ENCODE measurements around the gene FOXN3.
"Not testable (repeated sequence)": the region's sequence is repeated elsewhere in the genome, so short reads cannot be mapped to it uniquely, and the experiment has no call there.

Gene FOXN3

DNA sequence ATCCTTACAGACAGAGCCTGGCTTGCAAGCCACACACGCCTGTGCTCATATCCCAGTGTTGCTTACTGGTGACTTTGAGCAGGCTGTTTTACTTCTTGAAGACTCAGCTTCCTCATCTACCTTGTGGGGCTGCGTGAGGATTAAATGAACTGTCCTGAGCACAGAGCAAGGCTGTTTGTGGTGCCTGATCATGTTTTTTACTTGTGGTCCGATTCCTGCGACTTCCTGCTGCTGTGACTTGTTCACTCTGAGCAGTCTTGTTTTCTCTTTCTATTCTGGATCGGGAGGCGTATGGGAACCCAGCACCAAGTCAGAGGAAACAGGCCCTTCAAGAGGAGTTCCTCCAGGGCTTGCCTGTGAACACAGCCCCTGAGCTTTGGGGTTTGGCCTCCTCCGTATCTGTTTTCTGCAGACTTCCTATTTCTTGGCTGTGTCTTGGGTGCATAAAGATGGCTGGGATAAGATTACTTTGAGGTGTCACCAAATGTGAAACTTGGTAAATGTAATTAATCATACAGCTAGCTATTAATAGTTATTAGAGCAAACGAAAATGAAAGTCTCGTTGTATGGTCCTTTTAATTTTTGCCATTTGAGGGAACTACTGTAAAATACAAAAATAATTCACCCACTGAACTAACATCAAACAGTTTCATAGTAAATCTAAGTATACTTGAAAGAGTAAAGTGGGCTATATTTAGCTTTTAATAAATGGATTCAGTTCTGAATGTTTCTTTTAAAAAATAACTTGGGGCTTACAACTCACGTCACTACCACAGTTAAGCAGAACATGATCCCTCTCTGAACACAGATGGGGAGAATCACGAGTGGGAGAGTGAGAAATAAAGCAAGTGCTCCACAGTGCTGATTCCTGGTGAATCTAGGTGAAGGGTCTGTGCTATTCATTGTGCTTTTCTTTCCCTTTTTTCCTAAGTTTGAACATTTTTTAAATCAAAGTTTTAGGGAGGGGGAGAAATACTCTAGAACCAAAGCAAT lies 251.5 kb downstream of the FOXN3 start:
- DNase-seq (ENCODE audit: low read depth in 3 of 3) = no peak

DNA sequence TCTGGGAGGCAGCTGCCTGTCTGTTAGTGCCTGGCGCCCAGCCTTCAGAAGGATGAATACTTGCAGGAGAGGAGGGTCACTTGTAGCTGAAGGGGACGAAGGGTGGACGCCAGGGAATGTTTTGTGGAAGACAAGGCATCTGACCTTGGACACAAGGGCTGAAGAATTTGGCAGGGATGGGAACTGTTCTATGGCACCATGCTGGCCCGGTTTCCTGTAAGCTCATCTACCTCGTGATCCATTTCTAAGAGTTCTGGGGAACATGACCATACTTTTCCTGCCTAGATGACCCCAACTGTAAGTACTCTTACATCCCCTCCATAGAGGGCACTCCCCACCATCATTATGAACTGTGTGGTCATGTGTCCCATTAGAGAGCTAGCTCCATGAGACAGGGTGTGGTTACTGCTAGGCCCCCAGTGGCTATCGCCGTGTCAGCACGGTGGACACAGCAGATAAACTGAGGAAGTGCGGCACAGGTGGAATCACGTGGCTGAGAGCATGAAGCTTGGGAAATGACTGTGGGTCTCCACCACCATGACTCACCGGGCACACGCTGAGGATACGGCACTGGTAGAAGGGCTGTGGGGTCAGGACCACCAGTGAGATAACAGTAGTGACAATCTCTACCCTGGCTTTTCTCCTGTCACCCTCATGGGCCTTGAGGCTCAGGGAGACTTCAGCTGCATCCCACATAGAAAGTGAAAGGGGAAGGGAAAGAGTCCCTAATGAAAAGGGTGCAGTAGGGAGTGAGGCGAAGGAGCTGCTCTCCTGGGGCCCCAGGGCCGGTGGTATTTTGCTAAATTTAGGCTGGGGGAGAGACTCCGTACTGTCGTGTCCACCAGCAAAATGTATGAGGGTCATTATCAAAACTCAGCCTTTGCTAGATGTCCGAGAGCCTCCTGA lies 252.6 kb downstream of the FOXN3 start:
- no peak for DNase-seq (ENCODE audit: low read depth in 3 of 3)

- no peak for DNase-seq (ENCODE audit: low read depth in 3 of 3)
Observed at GRCh38 chr14:89163031-89163636, 253.9 kb downstream of the FOXN3 start.

- no peak for DNase-seq (ENCODE audit: low read depth in 3 of 3)
Observed at GRCh38 chr14:89162586-89162985, 254.4 kb downstream of the FOXN3 start.

- no peak for DNase-seq (ENCODE audit: low read depth in 3 of 3)
Observed at GRCh38 chr14:89160437-89160836, 256.6 kb downstream of the FOXN3 start.

- DNase-seq (ENCODE audit: low read depth in 3 of 3) = no peak
Observed at GRCh38 chr14:89158701-89159100, 258.3 kb downstream of the FOXN3 start.

GRCh38 chr14:89158104-89158503 lies 258.9 kb downstream of the FOXN3 start:
- not testable (repeated sequence) for DNase-seq (ENCODE audit: low read depth in 3 of 3)

DNA sequence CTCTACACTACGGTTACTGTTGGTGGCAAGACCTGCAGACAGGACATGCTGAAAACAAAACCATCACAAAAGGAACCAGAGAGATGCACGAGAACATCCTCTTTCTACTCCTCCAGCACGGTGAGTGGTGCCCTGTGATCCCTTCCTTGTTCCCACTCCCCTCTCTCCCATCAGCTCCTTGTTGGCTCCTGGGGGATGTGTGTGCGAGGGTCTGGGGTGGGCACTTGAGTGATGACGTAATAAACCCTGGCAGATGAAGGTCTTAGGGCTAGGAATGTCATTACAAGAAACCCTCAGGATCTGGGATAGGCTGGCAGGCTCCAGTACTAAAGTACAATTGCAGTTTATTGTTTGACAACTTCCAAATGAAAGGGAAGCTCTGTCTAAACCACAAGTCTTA lies 261.5 kb downstream of the FOXN3 start:
- DNase-seq (ENCODE audit: low read depth in 3 of 3) = no peak

GRCh38 chr14:89151693-89152092 lies 265.3 kb downstream of the FOXN3 start:
- not testable (repeated sequence) for DNase-seq (ENCODE audit: low read depth in 3 of 3)

- no peak for DNase-seq (ENCODE audit: low read depth in 3 of 3)
Observed at GRCh38 chr14:89146274-89146673, 270.8 kb downstream of the FOXN3 start.

GRCh38 chr14:89144642-89145041 lies 272.4 kb downstream of the FOXN3 start:
- DNase-seq (ENCODE audit: low read depth in 3 of 3) = no peak

GRCh38 chr14:89144066-89144465 lies 273.0 kb downstream of the FOXN3 start:
- DNase-seq (ENCODE audit: low read depth in 3 of 3) = no peak

DNA sequence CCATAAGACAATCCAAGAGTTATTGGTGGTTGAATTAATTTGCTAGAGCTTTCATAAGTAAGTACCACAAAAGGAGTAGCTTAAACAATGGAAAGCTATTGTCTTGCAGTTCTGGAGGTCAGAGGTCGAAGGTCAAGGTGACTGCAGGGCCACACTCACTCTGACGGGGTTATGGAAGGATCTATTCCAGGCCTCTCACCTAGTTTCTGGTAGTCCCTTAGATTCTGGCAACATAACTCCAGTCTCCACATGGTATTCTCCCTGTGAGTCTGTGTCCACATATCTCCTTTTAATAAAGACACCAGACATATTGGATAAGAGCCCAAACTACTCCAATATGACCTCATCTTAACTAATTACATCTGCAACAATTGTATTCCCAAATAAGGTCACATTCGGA lies 273.4 kb downstream of the FOXN3 start:
- no peak for DNase-seq (ENCODE audit: low read depth in 3 of 3)

- no peak for DNase-seq (ENCODE audit: low read depth in 3 of 3)
Observed at GRCh38 chr14:89142366-89142765, 274.7 kb downstream of the FOXN3 start.

DNA sequence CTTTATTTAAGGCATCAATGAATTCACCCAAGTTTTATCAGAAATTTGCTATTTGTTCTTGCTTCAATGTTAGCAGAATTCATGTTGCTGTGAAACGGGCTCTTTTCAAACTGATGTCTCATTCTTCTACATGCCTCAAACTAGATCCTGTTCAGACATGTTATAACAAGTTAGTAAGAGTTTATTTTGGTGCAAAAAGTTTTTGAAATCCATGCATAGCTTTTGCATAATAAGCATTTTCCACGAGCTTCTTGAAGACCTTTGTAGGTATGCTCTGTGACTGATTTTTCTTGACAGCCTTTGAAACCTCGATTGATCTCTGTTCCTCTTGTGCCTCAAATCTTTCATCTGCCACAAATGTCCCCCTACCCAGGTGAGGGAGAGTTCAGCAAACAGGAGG lies 275.2 kb downstream of the FOXN3 start:
- no peak for DNase-seq (ENCODE audit: low read depth in 3 of 3)

DNA sequence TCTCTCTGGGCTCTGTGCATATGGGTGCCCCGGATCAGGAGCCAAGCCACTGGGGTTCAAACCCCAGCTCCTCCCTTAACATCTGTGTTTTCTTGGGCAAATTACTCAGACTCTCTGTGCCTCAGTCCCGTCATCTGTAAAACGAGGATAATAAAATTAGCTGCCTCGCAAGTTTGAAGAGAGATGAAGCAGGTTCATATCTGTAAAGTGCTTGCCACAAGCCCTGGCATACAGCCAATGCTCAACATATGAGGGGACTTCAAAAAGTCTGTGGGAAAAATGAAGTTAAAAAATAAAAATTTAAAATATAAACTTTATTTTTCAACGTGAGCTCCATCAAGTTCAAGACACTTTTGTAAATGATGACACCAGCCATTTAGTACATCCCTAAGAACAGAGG lies 276.7 kb downstream of the FOXN3 start:
- DNase-seq (ENCODE audit: low read depth in 3 of 3) = no peak

- no peak for DNase-seq (ENCODE audit: low read depth in 3 of 3)
Observed at GRCh38 chr14:89139404-89140247, 277.4 kb downstream of the FOXN3 start.

GRCh38 chr14:89138846-89139245 lies 278.2 kb downstream of the FOXN3 start:
- no peak for DNase-seq (ENCODE audit: low read depth in 3 of 3)

DNA sequence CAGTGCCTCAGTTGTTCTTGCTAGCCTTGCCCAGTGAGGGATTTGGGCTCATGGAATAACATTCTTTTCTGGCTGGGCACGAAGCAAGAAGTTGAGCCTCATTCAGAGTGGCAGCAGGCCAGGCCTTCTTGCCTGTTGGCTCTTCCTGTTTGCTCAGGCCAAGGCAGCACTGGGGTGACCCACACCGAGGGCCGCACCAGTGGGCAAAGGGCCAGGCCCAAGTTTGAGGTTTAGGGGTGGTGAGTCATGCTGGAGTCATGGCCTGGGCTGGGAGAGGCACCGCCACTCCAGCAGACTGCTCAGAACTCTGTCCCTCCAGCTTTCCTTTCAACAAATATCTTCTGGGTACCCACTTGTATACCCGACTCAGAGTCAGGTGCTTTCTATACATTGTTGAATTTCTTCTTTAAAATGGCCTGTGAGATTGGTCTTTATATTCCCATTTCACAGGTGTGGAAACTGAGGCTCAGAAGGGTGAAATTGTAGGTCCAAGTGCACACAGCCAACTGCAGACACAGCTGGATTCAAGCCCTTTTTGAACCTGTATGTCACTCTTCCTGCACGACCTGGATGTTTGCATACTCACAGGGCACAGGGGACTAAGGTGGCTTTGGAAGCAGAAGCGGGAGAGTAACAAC lies 279.4 kb downstream of the FOXN3 start:
- DNase-seq (ENCODE audit: low read depth in 3 of 3) = no peak

GRCh38 chr14:89136587-89136986 lies 280.4 kb downstream of the FOXN3 start:
- no peak for DNase-seq (ENCODE audit: low read depth in 3 of 3)

DNA sequence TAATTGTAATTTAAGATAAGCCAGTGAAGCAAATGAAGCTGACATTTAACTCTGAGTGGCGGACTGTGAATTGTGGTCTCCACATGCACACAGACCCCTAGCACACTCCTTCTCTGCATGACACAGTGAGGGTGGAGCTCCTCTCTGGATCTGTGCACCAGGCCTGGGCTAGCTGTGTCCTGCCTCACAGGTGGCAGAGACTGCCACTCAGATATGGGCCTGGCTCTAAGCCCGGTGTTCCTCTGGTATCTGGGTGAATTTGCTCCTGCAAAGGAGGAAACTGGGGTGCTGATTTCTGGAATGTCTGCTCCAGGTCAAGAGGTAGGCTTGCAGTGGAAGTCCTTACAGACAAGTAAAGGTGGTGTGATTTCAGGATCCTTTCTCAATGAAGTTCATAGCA lies 282.4 kb downstream of the FOXN3 start:
- no peak for DNase-seq (ENCODE audit: low read depth in 3 of 3)
